Colon (tissue), 2 donors: ENCODE data around the gene LAT.
"Not testable (repeated sequence)": the region's sequence is repeated elsewhere in the genome, so short reads cannot be mapped to it uniquely, and the experiment has no call there.

Experiments used
- FAIRE-seq: peaks from 2 replicates; lab custom pipeline; 2012; peaks lifted over from hg19 to GRCh38; lab: Jason Lieb, UNC
- donor health status: control.
- donor health status: control.

The LAT gene

GRCh38 chr16:28977703-28978662 is 6.9 kb upstream of the LAT start:
- FAIRE-seq: no peak

- not testable (repeated sequence) for FAIRE-seq
Observed at GRCh38 chr16:28980330-28980729, 4.5 kb upstream of the LAT start.

- FAIRE-seq: no peak
Observed at GRCh38 chr16:28980929-28981328, 3.9 kb upstream of the LAT start.

- no peak for FAIRE-seq
Observed at GRCh38 chr16:28981517-28981916, 3.3 kb upstream of the LAT start.

DNA sequence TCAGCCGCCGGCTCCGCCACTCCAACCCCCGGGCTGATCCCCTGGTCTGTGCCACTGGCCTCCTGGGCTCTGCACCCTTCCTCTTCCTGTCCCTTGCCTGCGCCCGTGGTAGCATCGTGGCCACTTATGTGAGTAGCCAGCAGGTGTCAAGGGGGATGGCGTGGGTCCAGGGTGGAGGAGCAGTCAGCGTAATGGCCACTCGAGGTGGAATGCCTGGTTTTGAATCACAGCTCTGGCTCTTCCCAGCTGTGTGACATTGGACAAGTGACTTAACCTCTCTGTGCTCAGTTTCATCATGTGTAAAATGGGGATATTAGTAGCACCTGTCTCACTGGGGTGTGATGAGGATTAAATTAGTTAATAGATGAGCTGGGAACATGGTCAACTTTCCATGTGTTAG is 2.4 kb upstream of the LAT start:
- FAIRE-seq: no peak

DNA sequence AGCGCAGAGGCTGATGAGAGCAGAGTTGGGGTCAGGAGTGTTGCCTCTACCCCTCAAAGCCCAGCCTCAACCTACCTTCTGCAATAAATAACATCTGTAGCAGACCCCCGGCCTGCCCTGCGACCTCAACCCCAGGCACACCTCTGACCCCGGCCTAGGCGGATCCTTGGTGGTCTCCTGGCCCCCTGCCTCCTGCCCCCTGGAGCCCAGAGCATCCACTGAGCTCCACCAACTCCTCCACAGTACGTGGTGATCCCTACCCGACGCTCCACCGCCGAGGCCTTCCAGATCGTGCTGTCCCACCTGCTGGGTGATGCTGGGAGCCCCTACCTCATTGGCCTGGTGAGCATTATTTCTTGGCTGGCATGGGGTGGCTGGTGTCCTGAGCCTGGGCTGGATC is 1.9 kb upstream of the LAT start:
- no peak for FAIRE-seq

DNA sequence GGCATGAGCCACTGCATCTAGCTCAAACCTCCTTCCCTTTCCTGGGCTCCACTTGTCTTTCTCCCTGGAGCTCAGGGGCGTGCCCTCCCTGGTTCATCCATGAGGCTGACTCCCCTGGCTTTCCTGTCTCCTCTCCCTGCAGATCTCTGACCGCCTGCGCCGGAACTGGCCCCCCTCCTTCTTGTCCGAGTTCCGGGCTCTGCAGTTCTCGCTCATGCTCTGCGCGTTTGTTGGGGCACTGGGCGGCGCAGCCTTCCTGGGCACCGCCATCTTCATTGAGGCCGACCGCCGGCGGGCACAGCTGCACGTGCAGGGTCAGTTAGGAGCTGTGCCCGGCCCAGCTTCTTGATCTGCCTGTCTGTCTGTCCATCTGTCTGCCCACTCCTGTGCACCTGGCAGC is 1.2 kb upstream of the LAT start:
- no peak for FAIRE-seq

GRCh38 chr16:28984091-28984490 is 761 bp upstream of the LAT start:
- no peak for FAIRE-seq

DNA sequence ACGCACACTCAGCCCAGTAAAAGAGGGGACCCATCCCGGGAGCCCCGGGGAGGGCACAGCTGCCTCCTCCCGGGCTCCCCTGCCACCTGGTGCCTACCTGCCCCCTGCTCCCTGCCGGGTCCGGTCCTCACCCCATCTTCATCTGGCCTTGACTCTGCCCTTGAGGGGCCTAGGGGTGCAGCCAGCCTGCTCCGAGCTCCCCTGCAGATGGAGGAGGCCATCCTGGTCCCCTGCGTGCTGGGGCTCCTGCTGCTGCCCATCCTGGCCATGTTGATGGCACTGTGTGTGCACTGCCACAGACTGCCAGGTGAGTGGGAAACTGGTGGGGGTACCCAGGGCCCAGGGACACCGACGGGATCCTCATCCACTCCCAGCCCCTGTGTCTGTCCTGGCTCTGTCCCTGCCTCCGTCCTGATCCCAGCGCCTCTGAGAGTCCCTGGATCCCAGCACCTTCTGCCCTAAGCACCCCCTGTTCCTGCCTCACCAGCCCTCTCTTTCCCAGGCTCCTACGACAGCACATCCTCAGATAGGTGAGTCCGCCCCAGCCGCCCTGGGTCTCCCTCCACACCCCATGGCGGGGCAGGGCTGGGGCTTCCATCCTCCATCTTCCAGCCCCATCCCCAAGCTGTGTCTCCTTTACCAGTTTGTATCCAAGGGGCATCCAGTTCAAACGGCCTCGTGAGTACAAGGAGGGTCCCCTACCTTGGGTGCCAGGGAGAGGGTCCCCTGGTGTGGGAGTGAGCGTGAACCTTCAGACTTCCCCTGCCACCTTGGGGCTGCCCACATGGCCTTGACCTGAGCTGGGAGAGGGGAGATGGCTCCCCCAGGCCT is 574 bp downstream of the LAT start:
- no peak for FAIRE-seq

GRCh38 chr16:28986046-28986445 is 1.2 kb downstream of the LAT start:
- FAIRE-seq: no peak

- FAIRE-seq: no peak
Observed at GRCh38 chr16:28986492-28986891, 1.6 kb downstream of the LAT start.

GRCh38 chr16:28987170-28987853 is 2.5 kb downstream of the LAT start:
- no peak for FAIRE-seq

DNA sequence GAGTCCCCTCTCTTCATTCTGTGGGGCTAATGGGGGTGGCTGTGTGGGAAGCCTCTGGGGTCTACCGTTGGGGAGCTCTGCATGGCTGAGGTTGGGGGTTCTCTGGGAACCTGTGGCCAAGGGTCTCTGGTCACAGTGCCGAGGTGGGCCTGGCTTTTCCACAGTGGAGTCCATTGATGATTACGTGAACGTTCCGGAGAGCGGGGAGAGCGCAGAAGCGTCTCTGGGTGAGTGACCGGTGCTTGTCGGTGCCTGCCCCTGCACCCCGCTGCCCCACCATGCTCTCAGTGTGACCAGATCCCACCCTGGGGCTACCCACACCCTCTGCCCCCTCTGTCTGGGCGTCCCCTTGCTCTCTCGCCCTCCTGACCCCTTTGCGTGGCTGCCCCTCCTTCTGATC is 4.5 kb downstream of the LAT start:
- no peak for FAIRE-seq

GRCh38 chr16:28990375-28991040 is 5.7 kb downstream of the LAT start:
- no peak for FAIRE-seq

DNA sequence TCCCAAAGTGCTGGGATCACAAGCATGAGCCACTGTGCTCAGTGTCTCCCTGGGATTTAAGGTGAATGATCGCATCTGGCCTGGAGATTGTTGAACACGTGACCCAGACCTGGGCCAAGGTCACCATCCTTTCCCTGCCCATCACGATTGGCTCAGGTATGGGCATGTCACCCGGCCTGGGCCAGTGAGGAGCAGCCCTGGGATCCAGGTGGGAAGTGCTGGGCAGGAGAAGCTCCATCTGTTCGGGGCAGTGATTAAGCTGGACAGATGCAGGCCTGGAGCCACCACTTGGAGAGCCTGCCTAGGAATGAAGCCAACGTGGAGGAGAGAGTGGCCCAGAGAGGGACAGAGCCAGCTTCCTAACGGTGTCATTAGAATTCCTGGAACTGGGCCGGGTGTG is 6.8 kb downstream of the LAT start:
- FAIRE-seq: no peak

- no peak for FAIRE-seq
Observed at GRCh38 chr16:28992496-28992895, 7.6 kb downstream of the LAT start.

DNA sequence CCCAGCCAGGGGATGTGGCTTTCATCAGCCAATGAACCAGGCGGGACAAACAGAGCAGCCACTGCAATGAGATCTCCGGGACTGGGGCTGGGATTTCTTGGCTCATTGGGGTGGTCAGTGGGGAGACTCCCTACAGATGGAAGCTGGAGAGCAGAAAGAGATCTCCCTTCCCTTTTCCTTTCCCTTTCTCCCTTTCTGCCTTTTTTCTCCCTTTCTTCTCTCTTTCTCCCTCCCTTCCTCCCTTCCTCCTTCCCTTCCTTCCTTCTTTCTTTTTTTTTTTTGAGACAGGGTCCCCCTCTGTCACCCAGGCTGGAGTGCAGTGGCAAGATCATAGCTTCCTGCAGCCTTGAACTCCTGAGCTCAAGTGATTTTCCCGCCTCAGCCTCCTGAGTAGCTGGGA is 14.0 kb downstream of the LAT start:
- no peak for FAIRE-seq

DNA sequence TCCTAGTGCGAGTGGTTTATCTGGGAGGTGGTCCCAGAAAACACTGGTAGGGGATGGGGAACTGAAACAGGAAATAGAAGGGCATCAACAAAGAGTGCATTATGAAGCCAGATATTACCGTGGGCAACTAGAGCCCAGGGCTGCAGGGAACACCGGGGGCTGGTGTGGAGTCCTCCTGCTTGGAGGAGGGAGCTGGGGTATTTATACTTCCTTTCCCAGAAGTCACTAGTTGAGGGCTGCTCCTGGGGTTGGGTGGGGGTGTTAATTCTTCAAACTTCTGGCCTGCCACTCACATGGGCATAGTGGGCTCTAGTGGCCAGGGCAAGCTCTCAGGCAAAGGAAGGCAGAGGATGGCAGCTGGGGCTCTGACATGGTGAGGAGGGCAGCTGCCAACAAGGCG is 14.7 kb downstream of the LAT start:
- no peak for FAIRE-seq

GRCh38 chr16:29000019-29000418 is 15.2 kb downstream of the LAT start:
- no peak for FAIRE-seq

DNA sequence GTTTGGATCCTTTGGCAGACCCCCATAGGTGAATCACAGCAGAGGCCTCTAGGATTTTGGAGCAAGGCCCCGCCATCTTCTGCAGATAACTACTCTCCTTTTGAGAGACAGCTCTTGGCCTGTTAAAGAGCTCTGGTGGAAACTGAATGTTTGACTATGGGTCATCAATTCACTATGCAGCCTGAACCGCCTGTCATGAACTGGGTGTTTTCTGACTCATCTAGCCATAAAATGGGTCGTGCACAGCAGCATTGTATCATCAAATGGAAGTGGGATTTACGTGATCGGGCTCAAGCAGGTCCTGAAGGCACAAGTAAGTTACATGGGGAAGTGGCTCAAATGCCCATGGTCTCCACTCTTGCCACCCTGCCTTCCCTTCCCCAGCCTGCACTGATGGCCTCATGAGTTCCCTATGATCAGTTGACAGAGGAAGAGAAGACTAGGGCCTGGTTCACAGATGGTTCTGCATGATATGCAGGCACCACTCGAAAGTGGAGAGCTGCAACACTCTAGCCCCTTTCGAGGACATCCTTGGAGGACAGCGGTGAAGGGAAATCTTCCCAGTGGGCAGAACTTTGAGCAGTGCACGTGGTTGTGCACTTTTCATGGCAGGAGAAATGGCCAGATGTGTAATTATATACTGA is 19.8 kb downstream of the LAT start:
- FAIRE-seq: not testable (repeated sequence)

DNA sequence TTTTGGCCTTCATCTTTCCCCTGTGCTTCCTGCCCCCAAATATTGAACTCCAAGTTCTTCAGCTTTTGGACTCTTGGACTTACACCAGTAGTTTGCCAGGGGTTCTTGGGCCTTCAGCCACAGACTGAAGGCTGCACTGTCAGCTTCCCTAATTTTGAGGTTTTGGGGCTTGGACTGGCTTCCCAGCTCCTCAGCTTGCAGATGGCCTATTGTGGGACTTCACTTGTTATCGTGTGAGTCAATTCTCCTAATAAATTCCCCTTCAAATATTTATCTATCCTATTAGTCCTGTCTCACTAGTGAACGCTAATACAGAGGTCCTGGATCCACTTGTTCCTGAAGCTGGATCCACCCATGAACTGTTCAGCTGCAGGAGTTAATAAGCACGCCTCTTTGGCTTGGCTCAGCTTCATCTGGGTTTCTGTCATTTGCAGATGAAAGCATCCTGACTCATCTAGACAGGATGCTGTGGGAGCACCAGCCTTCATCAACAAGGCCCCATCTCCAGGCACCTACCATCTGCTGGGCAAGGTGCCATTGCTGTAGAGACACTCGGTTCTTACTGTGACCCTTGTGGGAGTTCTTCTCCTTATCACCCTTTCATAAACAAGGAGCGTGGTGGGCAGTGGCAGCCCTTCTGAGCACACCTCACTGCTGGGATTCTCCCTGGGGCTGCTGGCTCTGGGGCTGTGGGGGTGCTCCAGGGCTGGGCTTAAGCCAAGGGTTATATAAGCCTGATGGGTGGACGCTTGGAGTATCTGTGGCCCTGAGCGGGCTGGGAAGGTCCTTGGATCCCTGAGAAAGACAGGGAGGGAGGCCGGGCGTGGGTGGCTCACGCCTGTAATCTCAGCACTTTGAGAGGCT is 23.1 kb downstream of the LAT start:
- no peak for FAIRE-seq
